GM15510 (cell line): Measurements from ENCODE around the gene KEL.

Experiments used
- POLR2A ChIP-seq: IDR thresholded peaks from 3 replicates; pipeline ENCODE4 v1.6.1; 2011; ENCODE audit warnings: borderline replicate concordance; ENCODE audit not compliant: insufficient read length; ENCODE audit errors: extremely low read depth

The KEL gene, protein sequence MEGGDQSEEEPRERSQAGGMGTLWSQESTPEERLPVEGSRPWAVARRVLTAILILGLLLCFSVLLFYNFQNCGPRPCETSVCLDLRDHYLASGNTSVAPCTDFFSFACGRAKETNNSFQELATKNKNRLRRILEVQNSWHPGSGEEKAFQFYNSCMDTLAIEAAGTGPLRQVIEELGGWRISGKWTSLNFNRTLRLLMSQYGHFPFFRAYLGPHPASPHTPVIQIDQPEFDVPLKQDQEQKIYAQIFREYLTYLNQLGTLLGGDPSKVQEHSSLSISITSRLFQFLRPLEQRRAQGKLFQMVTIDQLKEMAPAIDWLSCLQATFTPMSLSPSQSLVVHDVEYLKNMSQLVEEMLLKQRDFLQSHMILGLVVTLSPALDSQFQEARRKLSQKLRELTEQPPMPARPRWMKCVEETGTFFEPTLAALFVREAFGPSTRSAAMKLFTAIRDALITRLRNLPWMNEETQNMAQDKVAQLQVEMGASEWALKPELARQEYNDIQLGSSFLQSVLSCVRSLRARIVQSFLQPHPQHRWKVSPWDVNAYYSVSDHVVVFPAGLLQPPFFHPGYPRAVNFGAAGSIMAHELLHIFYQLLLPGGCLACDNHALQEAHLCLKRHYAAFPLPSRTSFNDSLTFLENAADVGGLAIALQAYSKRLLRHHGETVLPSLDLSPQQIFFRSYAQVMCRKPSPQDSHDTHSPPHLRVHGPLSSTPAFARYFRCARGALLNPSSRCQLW

DNA sequence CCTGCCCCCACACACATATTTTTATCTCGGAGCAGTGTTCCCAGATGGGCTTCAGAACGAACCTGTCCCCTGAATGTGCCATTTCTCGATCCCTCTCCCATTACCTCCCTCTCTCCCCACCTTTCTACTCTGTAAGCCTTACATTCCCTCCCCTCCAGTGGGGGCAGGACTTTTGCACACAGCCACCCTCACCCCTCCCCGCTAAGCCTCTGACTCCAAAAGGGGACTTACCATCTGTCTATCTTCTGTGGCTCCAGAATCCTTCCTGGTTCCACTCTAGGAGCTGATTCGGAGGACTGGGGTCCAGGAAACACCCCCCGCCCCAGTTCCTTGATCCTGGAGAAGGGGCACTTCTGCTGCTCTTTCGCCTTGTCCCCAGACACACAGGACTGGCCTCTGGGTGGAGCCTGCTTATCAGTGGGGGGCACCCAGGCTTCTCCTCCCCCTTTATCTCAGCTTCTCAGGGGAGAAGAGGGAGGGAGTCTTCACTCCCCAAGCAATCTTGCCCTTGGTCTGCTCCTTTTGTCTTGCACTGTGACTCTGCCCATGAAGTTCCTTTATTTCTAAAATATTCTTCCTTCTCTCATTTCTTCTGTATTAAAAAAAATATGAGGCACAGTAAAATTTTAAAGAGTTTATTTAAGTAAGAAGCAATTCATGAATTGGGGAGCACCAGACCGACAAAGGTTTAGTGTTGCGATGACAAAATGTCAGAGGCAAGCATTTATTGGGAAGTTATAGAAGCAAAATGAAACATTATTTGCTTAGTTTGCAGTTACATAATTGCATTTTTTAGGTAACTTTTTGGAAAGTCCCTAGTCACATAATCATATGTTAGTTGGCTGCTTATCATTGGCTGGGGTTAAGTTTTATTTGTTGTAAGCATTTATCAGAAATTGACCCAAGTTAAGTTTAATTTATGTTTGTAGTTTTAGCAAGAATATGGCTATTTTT lies at the start of gene KEL:
Gene KEL, minus strand, starts transcription at position 391 of the 954 bp plus-strand sequence. Its CDS starts 157 bp downstream, at position 234.
- TF ChIP-seq POLR2A = no peak

DNA sequence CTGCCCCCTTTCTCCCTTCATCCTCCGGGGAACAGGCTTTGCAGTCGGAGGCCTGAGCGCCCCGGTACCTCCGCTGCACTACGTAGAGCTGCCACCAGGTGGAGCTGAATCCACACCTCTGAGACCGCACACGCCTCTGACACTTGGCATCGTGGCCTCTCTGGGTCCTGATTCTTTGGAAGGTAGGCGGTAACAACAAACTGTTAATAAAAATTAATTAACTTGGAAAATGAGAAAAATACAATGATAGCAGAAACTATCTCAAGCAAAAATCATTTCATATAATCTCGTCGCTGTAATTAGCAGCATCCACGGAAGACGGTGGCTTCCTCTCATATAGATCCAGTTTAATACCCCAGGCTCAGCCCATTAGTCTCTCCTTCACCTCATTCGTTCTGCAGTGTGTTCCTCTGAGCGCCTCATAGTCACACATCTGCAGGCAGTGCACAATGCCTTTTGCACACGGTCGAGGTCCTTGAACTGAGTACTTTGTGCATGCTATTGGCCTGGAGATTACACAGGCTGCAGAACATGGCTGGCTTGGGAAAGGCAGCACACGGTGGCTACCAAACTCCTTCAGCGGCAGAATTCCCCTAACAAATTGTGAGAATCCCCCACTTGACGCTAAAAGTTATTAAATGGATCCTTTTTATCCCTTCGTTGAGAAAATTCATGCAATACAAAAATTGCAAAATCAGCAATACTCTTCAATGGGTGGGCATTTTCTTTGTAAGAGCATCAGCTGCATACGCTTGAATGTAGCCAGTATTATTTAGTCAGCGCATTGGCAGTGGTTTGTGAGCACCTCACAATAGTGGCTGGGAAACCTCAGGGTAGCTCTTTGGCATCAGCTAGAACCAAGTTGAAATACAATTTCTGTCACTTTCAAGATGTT lies 46.1 kb upstream of the KEL start:
- TF ChIP-seq POLR2A = no peak

DNA sequence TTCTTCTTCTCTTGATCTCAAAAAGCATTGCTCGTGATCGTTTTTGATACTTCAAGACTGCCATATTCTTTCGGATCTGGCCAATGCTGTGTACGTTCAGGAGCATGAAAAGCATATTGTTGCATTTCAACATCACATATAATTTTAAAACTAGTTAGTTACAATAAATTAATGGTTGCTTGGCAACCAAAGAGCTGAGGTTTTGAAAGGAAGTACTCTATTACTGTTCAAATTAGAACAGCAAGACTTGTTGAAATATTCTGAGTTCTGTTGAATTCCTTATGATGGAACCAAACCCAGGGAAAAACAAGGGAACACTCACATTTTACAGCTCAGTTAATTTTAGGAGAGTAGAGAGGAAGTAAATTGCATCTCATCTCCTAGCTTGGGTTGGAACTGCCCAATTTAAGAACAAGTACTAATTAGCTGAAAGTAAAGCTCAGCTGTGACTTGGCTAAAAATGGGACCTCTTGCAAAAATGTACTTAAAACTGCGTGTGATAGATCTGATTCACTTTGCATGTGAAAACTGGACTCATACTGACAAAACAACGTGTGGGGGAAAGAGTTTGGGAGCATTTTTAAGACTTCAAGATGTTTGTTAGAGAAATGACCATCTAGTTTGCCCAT lies 43.6 kb upstream of the KEL start:
- TF ChIP-seq POLR2A = no peak

DNA sequence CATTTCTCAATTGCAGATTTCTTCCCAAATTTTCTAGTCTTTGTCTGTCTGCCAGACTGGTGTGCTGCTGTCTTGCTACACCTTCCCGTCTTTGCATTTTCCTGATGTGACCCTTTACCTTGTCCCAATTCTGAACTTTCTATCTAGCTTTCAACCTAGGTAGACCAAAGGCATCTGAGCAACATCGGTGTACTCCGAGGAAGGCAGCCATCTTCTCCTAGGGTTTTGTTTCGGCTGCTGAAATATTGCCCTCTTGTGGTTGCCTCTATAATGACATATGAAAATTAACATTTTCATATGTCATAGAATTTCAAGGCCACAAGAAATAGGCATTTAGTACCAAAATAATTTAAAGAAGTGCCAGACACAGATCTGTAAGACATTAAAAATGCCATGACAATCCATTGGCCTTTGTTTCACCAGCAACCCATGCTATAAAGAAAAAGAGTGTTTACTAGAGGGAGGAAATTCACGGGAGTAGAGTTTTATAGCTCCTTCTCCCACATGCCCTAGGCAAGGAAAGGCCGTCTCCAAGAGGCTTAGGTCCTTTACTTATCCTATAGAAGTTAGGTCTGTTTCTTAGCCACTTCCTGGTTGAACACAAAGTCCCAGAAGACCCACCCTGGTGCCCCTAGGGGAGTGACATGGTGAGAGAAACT lies 41.4 kb upstream of the KEL start:
- TF ChIP-seq POLR2A = no peak

DNA sequence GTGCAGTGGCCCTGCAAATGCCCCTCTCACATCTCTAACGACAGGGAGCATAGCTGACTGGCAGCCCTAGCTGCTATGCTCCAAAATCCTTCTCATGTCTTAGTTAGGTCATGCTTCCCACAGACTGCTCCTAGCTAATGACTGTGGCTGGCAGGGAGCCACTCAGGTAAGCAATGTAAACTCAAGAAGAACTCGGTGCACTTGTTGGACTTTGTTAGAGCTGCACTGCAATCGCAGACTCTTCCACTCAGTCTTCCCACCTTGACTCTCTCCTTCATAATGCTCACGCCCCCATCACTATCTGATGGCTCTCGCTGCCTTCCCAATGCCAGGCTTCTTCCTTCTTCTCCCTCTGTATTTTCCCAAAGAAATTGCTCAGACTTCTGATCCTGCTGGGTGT lies 40.7 kb upstream of the KEL start:
- no peak for TF ChIP-seq POLR2A

DNA sequence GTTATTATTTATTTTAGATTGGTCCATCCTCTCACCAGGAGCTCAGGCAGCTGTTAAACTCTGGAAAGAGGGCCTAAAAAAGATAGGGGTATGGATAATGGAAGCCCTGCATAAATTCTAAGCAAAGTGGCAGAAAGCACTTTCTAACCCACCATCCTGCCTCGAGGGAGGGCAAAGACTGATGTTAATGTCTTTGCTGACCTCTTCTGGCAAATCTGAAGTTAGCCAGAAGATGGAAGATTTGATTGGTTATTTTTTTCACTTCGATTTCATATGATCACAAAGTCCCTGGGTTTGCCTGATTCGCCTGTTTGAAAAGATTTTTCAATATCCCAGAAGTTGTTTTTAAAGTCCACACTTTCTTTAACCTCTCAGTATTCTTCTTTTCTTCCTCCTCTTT lies 39.9 kb upstream of the KEL start:
- TF ChIP-seq POLR2A = no peak

DNA sequence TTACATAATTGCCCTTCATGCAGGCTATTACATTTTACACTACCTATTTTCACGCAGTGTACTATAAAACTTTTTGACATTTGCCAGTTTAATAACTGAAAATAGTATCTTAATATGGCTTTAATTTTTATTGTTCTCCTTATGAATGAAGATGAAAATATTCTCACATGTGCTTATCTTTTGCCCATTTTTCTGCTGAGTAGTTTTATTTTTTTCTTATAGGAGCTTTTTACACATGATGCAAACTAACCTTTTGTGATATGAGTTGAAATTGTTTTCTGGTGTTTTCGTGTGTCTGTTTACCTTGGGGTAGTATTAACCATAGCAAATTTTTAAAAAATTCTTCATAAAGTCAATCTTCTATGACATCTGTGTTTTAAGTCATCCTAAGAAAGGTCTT lies 38.5 kb upstream of the KEL start:
- no peak for TF ChIP-seq POLR2A

DNA sequence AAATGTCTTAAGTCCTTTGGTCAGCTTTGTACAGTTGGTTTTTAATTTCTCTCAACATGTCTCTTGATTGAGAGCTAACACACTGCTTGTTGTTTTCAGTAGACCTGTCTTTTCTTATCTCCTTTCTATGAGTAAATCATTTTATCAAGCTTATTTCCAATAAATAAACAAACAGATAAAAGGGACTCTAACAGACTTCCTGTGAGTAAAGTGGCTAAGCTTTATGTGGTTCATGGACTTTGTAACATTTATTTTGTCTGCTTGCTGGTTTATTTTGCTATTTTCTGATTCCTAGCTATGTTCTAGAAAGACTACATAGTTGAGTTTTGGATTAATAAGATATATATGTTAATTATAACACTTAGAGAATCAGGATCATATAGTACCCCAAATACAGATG lies 37.6 kb upstream of the KEL start:
- no peak for TF ChIP-seq POLR2A

DNA sequence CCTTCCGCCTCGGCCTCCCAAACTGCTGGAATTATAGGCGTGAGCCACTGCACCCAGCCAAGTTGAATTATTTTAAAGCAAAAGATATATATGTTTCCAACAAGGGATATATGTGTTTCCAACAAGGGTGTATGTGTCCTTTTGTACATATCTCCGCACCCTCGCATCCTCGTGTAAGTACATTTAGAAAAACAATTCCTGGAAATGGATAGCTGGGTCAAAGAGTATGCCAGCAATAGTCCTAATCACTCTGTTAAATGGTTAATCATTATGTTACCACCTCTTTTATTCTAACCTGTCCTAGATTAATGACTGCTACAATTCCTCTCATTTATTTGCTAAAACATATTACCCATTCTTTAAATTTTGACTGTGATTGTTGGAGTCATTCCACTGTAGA lies 36.8 kb upstream of the KEL start:
- TF ChIP-seq POLR2A = no peak

DNA sequence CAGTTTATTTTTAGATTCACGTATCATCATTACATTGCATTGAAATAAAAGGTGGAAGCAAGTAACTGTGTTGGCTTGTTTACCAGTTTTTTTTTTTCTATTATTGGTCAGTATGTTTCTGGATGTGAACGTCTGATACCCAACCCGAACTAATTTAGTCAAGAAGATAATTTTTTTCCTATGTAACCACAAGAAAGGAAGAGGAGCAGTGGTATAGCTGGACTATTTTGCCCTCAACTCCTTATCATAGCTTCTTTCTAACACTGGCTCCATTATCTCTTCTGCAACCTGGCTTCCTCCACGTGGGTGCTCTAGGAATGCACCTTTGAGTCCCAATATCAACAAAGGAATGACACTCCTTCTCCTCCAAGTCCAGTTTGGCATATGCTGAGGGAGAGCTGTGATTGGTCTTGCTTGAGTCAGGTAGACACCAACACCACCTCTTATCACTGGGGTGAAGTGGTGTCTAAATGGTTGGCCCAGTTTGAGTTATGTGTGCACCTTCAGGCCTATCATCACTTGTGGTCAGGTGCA lies 35.4 kb upstream of the KEL start:
- TF ChIP-seq POLR2A = no peak

DNA sequence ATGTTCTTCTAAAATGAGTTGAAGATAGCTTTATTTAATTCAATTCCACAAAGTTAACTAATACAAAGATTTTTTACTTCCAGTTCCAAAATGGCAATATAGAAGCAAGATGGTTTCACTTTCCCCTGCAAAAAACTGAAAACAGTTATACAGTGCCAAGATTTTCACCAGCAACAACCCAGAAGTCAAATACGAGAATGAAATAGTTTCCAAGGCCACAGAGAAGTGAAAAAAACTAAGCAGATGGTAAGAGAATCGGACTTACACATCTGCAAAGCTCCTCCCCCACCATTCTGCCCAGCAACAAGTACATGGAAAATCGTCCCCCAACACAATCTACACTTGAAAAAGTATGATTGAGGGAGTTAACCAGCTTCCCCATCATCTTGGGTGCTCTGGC lies 30.3 kb upstream of the KEL start:
- no peak for TF ChIP-seq POLR2A

DNA sequence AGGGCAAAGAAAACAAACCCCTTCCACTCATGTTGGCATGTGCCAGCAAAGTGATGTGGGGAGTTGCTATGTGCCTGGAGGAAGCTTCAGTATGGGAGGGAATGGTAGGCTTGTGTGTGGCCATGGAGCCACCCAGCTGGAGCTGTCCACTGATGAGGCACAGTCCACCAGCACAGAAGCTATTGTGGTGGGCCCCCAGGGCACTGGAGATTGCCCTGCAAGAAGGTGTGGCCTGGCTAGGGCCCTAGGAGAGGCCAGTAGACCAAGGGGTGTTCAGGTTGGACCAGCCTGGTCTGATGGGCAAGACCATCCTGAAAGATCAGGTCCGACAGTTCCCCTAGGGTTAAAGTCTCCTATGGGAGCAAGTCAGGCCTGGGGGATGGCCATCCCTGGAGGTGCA lies 22.1 kb upstream of the KEL start:
- no peak for TF ChIP-seq POLR2A

DNA sequence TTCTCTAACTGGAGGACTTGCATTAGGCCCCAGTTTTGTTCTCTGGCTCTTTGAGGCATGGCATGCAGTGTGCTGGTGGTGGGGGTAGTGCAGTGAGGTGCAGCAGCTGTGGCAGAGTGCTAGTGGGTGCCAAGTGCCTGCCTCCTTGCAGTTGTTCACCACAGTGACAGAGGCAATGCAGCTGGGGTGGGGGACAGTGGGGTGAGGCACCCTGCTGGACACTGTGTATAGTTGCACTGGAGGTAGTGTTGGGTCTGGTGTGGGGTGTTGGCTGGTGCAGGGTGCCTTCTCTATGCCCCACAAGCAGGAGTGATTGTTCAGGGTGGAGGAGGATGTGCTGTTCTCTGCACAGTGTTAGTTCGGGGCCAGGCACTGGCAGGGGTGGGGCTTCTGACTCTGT lies 21.7 kb upstream of the KEL start:
- TF ChIP-seq POLR2A = no peak
